ENCODE data around the gene NRXN3.

Gene NRXN3

GRCh38 chr14:78367355-78367754, 197.2 kb downstream of the NRXN3 start:
- DNase-seq (ENCODE audit: extremely low read depth, low read depth), result no peak
- no peak for TF ChIP-seq CTCF (IDR thresholded peaks at IDR 0.05; ENCODE audit: low read depth, low read length)

- no peak for TF ChIP-seq CTCF (IDR thresholded peaks at IDR 0.05; ENCODE audit: low read depth, low read length)
- DNase-seq (ENCODE audit: extremely low read depth, low read depth), result no peak
Measured at GRCh38 chr14:78383060-78383459, 212.9 kb downstream of the NRXN3 start.

GRCh38 chr14:78398216-78398615, 228.0 kb downstream of the NRXN3 start:
- no peak for DNase-seq (ENCODE audit: extremely low read depth, low read depth)
- TF ChIP-seq CTCF (IDR thresholded peaks at IDR 0.05; ENCODE audit: low read depth, low read length), result no peak

GRCh38 chr14:78399316-78399889, 229.2 kb downstream of the NRXN3 start:
- no peak for DNase-seq (ENCODE audit: extremely low read depth, low read depth)
- TF ChIP-seq CTCF (IDR thresholded peaks at IDR 0.05; ENCODE audit: low read depth, low read length), result no peak

- no peak for DNase-seq (ENCODE audit: extremely low read depth, low read depth)
- no peak for TF ChIP-seq CTCF (IDR thresholded peaks at IDR 0.05; ENCODE audit: low read depth, low read length)
Measured at GRCh38 chr14:78401866-78402265, 231.7 kb downstream of the NRXN3 start.

GRCh38 chr14:78403278-78403815, 233.2 kb downstream of the NRXN3 start:
- TF ChIP-seq CTCF (IDR thresholded peaks at IDR 0.05; ENCODE audit: low read depth, low read length), result no peak
- DNase-seq (ENCODE audit: extremely low read depth, low read depth), result no peak

- no peak for TF ChIP-seq CTCF (IDR thresholded peaks at IDR 0.05; ENCODE audit: low read depth, low read length)
- no peak for DNase-seq (ENCODE audit: extremely low read depth, low read depth)
Measured at GRCh38 chr14:78405079-78405856, 235.1 kb downstream of the NRXN3 start.
